ENCODE measurements around the gene ZEB1.

ZEB1 gene

DNA sequence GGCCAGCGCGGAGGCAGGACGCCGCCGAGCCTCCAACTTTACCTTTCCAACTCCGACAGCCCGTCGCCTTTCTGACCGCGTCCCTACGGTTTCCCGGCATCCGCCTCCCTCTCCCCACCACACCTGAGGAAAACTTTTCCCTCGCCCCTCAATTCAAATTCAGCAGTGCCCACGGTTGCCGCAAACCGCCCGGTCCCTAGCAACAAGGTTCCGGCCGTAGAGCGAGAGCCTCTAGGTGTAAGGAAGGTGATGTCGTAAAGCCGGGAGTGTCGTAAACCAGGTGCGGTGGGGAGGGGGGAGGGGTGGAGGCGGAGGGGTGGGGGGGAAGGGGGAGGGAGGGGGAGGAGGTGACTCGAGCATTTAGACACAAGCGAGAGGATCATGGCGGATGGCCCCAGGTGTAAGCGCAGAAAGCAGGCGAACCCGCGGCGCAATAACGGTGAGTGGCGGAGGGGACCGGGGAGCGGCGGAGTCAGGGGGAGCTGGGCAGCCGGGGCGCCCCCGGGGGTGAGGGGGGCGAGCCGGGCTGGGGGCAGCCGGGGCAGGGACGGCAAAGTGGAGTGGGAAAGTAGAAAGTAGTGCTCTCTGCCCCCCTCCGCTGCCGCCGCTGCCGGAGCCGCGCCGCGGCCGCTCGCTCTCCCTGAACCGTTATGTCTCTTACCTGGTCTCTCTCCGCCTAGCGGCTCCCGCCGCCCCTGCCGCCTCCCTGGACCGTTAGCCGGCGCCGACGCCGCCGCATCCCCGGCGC lies at the start of gene ZEB1:
Gene ZEB1, plus strand, starts transcription at position 363 of the 748 bp plus-strand sequence. Its CDS starts 19 bp downstream, at position 382.
- DNase-seq: no peak

DNA sequence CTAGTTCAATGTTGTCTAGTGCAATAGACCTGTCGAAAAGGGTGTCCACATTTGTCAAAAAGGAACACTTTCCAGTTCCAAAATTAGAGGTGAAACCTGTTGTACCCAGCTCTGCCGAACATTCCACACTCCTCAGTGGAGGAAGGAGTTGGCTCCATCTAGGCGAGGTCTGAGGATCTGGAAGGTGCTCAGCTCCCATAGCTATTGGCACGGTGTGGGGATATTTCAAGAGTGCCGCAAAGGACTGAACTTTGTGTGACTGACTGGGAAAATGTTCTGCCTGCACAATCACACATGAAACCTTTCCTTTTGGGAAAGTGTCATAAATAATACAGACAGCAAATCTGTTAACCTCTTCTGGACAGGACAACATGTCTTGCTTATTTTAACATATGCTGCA lies 48.1 kb upstream of the ZEB1 start:
- no peak for DNase-seq

DNA sequence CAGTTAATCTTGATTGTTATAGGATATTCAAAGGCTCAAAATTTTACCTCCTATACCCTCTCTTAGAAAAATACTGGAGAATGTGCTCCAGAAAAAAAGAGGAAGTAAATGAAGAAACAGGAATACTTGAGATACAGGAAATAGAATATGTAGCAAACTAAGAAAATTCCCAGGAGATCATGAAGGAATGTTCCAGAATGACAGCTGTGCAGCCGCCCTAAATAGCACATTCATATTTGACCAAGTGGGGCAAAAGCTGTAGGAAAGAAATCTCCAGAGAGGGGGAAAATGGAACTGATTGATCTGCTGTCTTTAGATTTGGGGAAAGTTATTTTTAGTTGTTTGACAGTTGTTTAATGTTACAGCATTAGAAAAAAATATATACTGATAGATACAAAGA lies 46.2 kb upstream of the ZEB1 start:
- DNase-seq: no peak

DNA sequence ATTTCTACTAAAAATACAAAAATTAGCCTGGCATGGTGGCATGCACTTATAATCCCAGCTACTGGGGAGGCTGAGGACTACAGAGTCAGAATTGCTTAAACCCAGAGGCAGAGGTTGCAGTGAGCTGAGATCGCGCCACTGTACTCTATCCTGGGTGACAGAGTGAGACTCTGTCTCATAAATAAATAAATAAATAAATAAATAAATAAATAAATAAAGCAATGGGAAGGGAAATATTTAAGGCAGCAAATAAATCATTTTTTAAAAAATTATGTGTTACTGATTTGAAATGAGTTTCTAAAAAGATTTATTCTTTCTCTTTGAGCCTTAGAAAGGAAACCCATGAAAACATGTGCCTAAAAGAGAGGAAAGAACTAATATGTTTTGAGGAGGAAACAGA lies 45.2 kb upstream of the ZEB1 start:
- no peak for DNase-seq

DNA sequence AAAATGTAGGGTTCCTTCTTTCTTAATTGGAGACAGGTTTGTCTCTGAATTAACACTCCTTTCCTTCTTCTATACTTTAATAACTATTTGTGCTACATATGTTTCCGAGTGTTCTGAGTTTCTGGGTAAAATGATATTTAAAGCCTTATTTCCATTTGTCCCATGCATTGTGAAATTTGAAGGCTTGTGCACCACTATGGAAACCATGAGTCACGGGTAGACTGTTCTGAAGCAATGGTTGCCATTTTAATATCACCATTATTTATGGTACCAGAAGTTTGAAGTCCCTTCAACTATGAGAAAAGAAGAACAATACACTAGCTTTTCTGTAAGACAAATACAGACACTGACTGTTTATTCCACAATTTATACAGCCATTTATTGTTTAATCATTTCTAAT lies 44.7 kb upstream of the ZEB1 start:
- no peak for DNase-seq

DNA sequence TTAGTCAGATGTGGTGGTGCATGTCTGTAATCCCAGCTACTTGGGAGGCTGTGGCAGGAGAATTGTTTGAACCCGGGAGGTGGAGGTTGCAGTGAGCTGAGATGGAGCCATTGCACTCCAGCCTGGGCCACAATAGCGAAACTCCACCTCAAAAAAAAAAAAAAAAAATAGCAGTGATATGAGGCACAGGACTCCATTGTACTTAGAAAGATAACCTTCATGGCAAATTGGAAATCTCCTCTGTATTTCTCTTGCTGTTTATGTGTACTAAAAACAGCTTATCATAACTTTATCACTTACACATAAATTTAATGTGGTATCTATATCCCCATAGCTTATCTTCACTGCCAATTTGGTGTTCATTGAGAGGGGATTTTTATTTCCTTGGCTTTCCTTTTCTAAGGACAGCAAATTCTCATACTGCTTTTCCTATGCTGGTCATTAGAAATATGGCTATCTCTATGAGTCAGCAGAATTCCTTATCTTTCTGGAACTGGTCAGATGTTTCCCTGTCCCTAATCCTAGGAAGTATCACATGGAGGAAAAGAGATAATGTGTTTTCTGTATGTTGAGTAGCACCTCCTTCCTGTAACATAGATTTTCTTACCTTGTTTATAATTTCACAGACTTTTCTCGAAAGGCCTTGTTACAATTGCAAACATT lies 40.6 kb upstream of the ZEB1 start:
- DNase-seq: no peak

DNA sequence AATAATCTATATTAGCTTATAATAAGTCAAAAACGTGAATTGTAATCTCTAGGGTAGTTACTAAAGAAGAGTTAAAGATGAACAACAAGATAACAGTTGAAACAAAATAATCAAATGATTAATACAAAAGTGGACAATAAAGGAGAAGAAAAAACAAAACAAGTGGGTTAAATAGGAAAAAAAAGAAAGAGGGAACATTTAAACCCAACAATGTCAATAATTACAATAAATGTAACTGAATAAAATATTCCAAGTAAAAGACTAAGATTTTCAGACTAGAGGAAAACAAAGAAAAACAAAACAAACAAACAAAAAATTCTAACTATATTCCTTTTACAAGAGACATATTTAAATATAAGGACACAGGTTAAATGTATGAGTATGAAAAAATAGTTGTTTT lies 38.0 kb upstream of the ZEB1 start:
- no peak for DNase-seq

DNA sequence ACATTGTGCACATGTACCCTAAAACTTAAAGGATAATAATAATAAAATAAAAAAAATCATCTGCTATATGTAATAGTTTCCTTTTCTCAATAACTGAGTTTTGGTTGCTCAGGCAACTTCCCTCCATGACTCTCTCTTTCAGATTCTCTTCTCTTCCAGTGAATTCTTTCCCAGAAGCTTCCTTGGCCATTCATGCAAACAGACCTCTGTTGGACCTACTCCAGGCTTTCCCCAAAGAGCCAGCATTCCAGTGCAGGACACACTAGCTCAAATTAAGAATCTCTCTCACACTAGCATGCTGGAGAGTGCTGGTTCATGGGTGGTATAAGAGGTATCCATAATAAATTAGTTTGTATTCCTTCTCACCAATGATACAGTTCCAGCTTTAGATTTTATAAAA lies 31.0 kb upstream of the ZEB1 start:
- DNase-seq: no peak

DNA sequence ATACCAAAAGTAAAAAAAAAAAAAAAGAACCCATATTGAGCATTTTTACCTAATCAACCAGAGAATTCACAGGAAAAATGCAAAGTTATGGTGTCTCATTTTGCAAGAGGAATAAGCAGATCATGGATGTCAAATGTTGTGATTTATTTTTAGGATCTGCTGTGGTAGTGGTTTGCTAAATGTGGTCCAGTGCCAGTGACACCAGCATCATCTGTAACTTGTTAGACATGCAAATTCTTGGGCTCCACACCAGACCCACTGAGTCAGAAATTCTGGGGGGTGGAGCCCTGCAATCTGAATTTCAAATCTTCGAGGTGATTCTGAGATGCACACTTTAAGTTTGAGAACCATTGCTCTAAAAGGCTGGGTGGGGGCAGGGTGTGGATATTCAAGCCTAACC lies 30.1 kb upstream of the ZEB1 start:
- DNase-seq: no peak

DNA sequence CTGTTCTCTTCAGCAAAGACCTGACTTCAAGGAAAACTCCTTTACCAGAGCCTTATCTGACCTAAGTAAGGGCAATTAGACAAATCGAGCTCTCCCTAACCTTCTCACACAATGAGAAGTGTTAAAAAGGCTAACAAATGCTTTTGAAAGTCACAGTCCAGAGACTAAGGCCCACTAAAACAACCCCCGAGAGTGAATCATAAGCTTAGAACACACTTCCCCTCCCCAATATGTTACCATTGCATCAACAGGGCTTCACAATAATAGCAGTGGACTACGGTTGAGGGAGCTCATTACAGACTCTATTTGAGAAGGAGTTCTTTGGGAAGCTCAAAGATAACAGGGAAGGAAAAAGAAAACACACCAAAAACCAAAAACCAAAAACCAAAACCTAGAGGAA lies 28.6 kb upstream of the ZEB1 start:
- no peak for DNase-seq

DNA sequence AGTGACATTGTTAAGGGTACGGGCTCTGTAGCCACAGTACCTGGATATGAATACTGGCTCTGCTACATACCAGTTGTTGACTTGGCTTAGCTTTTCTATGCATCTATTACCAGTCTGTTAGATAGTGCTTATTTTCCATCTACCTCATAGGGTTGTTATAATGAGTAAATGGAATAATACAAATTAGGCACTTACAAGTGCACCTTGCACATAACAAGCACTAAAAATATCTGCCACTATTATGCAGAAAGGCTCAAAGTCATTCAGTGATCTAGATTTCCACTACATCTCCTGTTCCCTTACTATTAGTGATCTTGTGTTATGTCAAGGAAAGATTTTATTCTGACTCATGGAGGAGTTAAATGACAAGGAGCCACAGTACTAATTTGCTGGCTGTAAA lies 27.9 kb upstream of the ZEB1 start:
- DNase-seq: no peak

DNA sequence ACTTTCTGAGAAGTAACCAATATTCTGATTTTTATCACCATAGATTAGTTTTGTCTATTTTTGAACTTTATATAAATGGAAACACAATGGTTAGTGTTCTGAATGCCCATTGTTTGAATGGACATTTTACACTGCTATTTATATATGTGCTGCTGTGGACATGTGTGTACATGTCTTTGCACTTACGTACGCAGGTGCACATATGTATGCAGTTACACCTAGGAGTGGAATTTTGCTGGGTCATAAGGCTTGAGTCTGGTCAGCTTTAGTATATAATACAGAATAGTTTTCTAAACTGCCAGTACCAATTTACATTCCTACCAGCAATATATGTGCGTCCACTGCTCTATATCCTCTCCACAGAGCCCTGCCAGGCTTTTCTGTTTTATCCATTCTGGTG lies 24.5 kb upstream of the ZEB1 start:
- no peak for DNase-seq

DNA sequence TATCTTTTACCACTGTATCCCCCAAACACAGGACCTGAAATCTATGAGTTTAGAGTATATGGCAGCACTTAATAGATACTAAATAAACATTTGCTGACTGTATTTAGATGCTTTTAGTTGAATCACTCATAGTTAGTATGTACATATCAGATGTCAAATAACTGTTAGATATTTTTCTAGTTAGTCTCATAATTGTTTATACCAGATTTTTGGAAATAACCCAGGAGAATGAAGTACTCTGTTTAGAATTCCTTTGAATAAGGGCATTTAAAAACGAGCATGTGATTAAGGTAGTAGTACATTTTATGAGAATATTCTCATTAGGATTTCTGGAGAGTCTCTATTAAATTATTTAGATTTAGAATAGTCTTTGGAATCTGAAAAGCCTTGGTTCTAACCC lies 22.3 kb upstream of the ZEB1 start:
- no peak for DNase-seq

DNA sequence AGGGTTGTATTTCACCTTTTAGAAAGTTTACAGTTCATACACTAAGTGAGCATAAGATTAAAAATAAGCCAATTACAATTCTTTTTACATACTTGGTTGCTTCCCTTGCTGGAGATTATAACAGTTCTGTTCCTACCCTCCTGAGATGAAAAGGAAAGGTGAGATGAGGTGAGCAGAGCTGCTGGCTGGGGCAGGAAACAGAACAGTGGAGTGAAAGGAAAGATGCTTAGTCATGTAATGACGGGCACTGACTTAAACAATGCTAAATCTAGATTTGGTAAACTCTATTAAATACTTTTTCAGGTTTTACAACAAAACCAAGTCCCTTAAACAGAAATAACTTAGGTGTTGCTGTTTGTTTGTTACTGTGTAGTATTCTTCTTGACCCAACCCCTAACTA lies 19.9 kb upstream of the ZEB1 start:
- DNase-seq: no peak

DNA sequence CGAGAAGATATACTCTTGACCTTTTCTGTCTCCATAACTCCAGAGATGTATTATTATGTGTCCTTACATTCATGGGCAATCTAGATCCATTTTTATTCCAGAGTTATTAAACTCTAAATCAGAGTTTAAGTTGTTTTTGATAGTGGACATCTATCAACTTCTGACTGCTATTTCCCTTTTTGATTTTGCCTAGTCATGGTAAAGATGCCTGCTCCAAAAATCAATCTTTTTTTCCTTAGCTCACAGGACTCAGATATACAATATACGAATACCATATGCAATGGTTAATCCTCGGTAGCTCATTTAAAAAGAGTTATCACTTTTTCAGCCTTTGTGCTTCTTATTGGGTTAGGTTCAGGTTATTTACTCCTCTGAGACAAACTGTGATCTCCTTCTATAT lies 15.8 kb upstream of the ZEB1 start:
- DNase-seq: no peak

DNA sequence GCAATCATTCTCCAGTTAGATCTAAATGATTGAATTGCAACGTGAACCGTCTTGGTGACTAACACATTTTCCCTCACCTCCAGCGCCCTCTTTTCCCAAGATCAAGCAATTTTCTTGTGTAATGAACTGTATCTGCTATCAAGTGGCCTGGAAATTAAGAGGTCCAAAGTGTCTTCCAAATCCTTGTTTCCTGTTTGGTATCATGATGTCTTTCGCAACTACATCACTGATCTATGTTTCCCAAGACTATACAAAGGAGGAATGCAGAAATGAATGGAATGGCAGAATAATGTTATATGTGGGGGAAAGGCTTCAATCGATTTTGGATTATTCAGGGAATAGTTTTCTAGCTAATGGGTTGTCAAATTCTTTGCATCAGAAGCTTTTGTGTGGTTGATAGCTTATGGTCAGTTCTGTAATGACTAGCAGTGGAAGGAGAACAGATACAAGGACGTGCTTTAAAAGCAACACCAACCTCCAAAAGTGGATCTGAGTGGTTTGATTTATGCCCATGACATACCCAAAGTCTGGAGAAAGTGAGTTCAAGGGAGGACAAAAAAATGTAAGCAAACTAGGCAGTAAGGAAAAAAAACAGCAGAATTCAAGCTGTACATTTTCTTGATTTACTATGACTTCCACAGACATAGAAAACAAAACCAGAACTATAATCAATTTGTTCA lies 14.6 kb upstream of the ZEB1 start:
- no peak for DNase-seq

DNA sequence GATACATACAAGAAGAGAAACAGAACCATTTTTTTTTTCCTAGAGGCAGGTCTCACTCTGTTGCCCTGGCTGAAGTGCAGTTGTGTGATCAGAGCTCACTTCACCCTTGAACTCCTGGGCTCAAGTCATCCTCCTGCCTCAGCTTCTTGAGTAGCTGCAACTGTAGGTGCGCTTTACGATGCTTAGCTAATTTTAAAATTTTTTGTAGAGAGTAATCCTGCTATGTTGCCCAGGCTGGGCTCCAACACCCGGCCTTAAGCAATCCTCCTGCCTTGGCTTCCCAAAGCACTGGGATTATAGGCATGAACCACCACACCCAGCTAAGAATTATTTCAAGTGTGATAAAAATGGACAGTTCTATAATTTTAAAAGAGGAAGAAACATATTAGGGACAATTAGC lies 5.6 kb upstream of the ZEB1 start:
- DNase-seq: no peak

DNA sequence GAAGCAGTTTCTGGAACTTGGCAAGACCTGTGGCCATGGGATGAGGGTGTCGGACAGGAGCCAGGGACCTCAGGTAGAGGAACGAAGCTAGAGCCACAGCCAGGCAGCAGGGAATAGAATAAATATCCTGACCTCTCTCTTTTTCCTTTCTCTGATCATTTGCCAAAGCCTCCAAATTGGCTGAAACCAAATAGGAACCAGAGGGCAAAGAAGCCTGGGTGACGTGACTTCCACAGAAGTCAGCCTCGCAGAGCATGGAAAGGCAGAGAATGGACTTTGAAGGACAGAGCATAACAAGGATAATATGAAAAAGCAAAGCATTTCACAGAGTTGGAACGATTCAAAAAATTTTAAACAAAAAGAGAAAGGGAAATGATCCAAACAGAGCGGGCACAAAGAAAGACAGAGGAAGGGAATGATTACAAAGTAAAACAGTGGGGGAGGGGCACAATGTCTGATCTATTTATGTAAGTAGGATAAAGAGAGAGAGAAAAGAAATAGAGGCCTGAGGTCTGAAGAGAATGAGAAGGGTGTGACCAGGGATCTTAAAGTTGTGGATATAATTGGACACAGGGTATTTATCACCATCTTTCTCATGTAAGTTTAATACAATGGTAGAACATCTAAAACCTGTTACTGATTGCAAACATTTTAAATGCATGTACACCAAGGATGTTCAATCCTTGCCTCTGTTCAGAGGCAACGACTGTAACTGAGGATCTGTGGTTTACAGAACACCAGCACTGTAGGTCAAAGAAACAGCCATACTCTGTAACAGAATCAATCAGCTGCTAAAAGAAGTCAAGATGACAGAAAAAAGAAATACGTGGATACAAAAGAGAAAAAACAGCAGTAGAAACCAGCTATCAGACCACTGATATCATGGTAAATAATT lies 4.5 kb upstream of the ZEB1 start:
- no peak for DNase-seq

DNA sequence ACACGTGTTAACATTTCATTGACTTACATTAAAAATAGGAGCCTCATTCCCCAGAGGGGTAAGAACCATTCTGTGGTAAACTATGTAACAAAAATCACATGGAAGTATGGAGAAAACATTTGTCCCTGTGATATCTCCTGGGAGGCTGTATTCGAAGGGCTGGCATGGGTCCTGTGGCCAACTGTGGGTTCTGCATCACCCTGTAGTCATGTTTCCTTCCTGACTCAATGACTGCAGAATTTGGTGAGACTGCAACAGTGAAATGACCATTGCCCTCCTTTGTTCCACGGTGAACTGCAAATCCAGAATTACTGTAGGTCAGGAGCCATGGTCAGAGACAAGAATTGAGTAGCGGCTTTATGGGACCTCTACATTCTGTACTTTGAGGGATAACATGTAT lies 3.6 kb upstream of the ZEB1 start:
- no peak for DNase-seq

DNA sequence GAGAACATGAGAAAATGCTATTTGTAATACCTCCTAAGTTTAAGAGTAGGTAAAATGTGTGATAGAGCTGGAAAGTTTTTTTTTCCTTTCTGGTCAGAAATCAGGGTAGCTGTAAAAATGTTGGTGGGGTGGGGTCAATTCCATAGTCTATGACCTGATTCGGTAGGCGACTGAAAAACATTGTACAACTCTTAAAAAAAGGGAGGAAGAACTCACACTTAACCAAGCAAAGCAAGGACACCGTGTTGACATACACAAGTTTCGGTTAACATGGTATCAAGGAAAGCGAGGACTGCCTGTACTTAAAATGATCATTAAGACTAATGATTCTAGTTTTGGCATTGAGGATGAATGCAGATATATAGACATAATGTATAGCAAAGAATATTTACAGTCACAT lies 1.8 kb upstream of the ZEB1 start:
- no peak for DNase-seq

DNA sequence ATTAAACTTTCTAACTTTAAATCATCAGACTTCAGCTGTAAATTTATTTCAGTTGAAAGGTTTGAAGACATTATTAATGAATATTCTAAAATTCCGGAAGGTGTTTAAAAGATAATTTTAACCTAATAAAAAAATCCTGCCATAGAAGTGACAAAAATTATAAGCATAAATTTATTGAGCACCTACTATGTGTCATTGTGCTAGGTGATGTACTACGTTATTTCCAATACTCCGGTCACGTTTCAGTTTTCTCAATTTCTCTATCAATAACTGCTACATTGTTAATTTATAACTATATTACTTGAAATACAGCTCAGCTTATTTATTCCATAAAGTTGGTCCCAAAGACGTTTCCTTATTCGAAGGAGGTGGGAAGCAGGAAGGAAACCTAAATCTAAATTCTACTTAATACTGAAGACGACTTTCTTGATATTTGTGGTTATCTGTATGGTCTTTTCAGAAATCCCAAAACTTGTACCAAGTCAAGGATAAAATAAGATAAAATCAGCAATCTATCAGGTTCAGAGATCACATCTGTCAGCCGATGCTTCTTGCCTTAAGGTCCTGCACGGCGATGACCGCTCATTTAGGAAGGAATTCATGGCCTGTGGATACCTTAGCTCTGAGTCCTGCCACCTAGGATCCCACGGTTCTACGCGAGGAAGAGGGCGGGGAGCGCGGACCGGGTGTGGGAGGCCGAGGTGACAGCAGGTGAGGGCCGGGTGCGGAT lies 1.2 kb upstream of the ZEB1 start:
- DNase-seq: no peak

DNA sequence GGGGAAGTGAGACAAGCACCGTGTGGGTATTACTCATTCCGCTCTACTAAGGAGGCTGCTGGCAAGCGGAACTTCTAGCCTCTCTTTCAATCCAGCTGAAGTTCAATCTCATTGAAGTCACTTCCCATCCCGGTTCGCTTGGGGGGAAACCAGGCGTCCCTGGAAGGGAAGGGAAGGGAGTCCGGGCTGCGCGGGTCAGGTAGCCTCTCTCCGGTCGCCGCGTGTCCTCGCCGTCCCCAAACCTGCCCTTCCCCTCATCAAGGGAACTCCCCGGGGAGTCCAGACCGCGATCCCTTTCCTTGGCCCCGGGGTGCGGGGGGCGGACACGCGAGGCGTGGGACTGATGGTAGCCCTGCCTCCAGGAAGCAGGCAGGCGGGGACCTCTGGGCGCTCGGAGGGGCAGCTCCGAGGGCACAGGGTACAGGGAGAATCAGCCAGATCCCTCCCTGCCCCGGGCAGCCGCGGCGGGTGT lies 598 bp upstream of the ZEB1 start:
- DNase-seq: peak; percentile 33
